ENCODE data around the gene NUDT14. TPM values are rescaled to one million over a fixed set of nuclear protein-coding genes. Genes with fewer than 3 reads are reported as not detected.

The NUDT14 gene
- total and polyA plus RNA-seq, 2 of the 8 experiments (the other 6 are each of a cell fraction or from before 2014, with no cell fraction given), result 25.5 to 33.3 TPM

GRCh38 chr14:105195522-105196264, 14.6 kb upstream of the NUDT14 start:
- H4K8ac ChIP-seq (ENCODE audit: extremely low read depth, insufficient read depth, low read length), result peak overlapping the region; percentile 87
- H3K79me2 ChIP-seq (ENCODE audit: control insufficient read depth in 1 of 2, insufficient read depth in 2 of 2, low read length in 2 of 2), result no peaks in the 10 kb centered on the region
- peaks cover 0 to 37% (median 19%) of the 10 kb centered on the region in 4 experiments; a peak in 5 of 7 replicates for H3K27me3 ChIP-seq (replicated peaks in 1 of 4; ENCODE audit: control insufficient read depth in 3 of 4, extremely low read depth in 1 of 4, insufficient read depth in 3 of 4, low read length in 3 of 4)
- no peak overlapping the region for H3K56ac ChIP-seq (replicated peaks; ENCODE audit: insufficient read length, low read depth, low read length)
- H3K4me3 ChIP-seq (ENCODE audit: extremely low read depth in 1 of 4, insufficient read depth in 2 of 4, low read depth in 3 of 4, low read length in 4 of 4), result peak overlapping the region in 3 of 4 experiments; percentile 20 to 58 (median 29); a peak in 5 of 8 replicates
- peaks cover 4% of the 10 kb centered on the region; the same call in 1 of the 2 replicates for H3K23me2 ChIP-seq (ENCODE audit: low read depth, low read length)
- H3K4ac ChIP-seq (replicated peaks; ENCODE audit: insufficient read length, low read depth, low read length), result no peak overlapping the region
- peak overlapping the region; percentile 71; the same call in 1 of the 2 replicates for H2BK5ac ChIP-seq (ENCODE audit: low read depth, low read length)
- peaks cover 0 to 16% (median 9%) of the 10 kb centered on the region in 4 experiments; a peak in 5 of 7 replicates for H3K4me1 ChIP-seq (replicated peaks in 1 of 4; ENCODE audit: control insufficient read depth in 3 of 4, insufficient read depth in 4 of 4, low read length in 3 of 4)
- no peak overlapping the region for H2AFZ ChIP-seq (ENCODE audit: low read length)
- H4K20me1 ChIP-seq (replicated peaks in 1 of 2; ENCODE audit: control insufficient read depth in 1 of 2, insufficient read depth in 2 of 2, low read length in 2 of 2), result peaks cover 0 to 2% of the 10 kb centered on the region in 2 experiments
- peak overlapping the region; percentile 88; the same call in 1 of the 2 replicates for H2AK5ac ChIP-seq (ENCODE audit: low read depth, low read length)
- no peak for TF ChIP-seq CBX5 (IDR thresholded peaks at IDR 0.05; ENCODE audit: low read depth, low read length)
- TF ChIP-seq PHF8 (conservative IDR thresholded peaks at IDR 0.05; ENCODE audit: low read depth, low read length), result no peak
- TF ChIP-seq NANOG (IDR thresholded peaks at IDR 0.05; ENCODE audit: insufficient read depth, low read depth, low read length, poor library complexity, severe bottlenecking), result no peak
- TF ChIP-seq CEBPB (IDR thresholded peaks at IDR 0.05; ENCODE audit: low read depth, low read length), result no peak
- peak overlapping the region; percentile 10 for H2BK120ac ChIP-seq (replicated peaks; ENCODE audit: low read depth, low read length)
- CTCF ChIA-PET (ENCODE audit: partially characterized antibody), result interaction anchor here (0.5 to 6.2 kb wide), 22 partner anchors 8 to 285 kb away, joined by 3 to 36 read pairs (median 4); partner anchors contain the start of gene JAG2
- peak overlapping the region; percentile 98 for H2BK20ac ChIP-seq (ENCODE audit: low read length)
- H3K27ac ChIP-seq (ENCODE audit: low read depth, low read length), result no peak overlapping the region
- H3K18ac ChIP-seq (ENCODE audit: extremely low read depth, low read length), result peak overlapping the region; percentile 71
- H2BK15ac ChIP-seq (ENCODE audit: low read length), result peak overlapping the region; percentile 81; the same call in 1 of the 2 replicates
- no peak overlapping the region for H4K5ac ChIP-seq (ENCODE audit: insufficient read length, low read depth, low read length)
- H3K79me1 ChIP-seq (ENCODE audit: low read depth, low read length), result no peaks in the 10 kb centered on the region
- H3K9ac ChIP-seq (replicated peaks in 1 of 4; ENCODE audit: extremely low read depth in 1 of 4, low read depth in 3 of 4, low read length in 3 of 4), result no peak overlapping the region
- H3K9me3 ChIP-seq (ENCODE audit: insufficient read depth in 2 of 2, low read depth in 1 of 2, low read length in 1 of 2), result no peaks in the 10 kb centered on the region
- H3K14ac ChIP-seq (ENCODE audit: insufficient read length), result no peak overlapping the region
- no peak for FAIRE-seq
- H3K4me2 ChIP-seq (ENCODE audit: insufficient read depth in 1 of 2, low read depth in 2 of 2, low read length in 2 of 2), result peak overlapping the region; percentile 45 to 72
- DNase-seq (ENCODE audit: low read depth in 1 of 2, low spot score in 2 of 2), result no peak
- H3K23ac ChIP-seq (ENCODE audit: insufficient read length), result no peak overlapping the region
- POLR2A ChIA-PET (ENCODE audit: partially characterized antibody), result interaction anchor here (0.6 kb wide), 1 partner anchor 329 kb away, joined by 3 read pairs; no protein-coding TSS in a partner anchor
- no peaks in the 10 kb centered on the region for H3K36me3 ChIP-seq (ENCODE audit: control insufficient read depth in 2 of 4, insufficient read depth in 4 of 4, low read length in 3 of 4)
- H4K91ac ChIP-seq (replicated peaks; ENCODE audit: insufficient read length, low read length), result peak overlapping the region; percentile 95
- H2BK12ac ChIP-seq (ENCODE audit: low read depth, low read length), result peak overlapping the region; percentile 84; the same call in 1 of the 2 replicates
- 59% methylated on average over 22 of the region's 25 CpGs; no CpG with 5 or more reads in 1 of the 2 experiments for WGBS, 2 experiments (ENCODE audit: extremely low coverage in 1 of 2, insufficient coverage in 1 of 2, insufficient read length in 1 of 2, insufficient replicate concordance in 2 of 2, low coverage in 1 of 2, low lambda C conversion rate in 2 of 2, missing lambda C conversion rate in 1 of 2)
